ENCODE data around the gene MICAL2. TPM values are rescaled to one million over a fixed set of nuclear protein-coding genes. Genes with fewer than 3 reads are reported as not detected.

The MICAL2 gene
- polyA plus RNA-seq, 1 experiment = 135 TPM

- H3K4me3 ChIP-seq (ENCODE audit: low read depth, low read length) = no peak overlapping the region
- no peaks in the 10 kb centered on the region for H3K27me3 ChIP-seq (ENCODE audit: control insufficient read depth, insufficient read depth, low read length)
- ChIA-PET POLR2A (no interaction called here), CTCF (interaction anchor here (0.8 to 1.0 kb wide), 2 partner anchors 14 to 142 kb away, joined by 3 read pairs; no protein-coding TSS in a partner anchor)
- peaks cover 11% of the 10 kb centered on the region for H3K36me3 ChIP-seq (ENCODE audit: control insufficient read depth, insufficient read depth, low read length)
- TF ChIP-seq CTCF (IDR thresholded peaks at IDR 0.05; ENCODE audit: insufficient read depth, low read depth, low read length) = no peak
- DNase-seq (ENCODE audit: low read depth) = no peak
Measured at GRCh38 chr11:12229450-12230229, 119.2 kb downstream of the MICAL2 start.

- ChIA-PET POLR2A (interaction anchor here (1.3 kb wide), 1 partner anchor 145 kb away, joined by 8 read pairs; no protein-coding TSS in a partner anchor), CTCF (interaction anchor here (0.6 to 1.6 kb wide), 3 partner anchors 52 to 433 kb away, joined by 3 read pairs; no protein-coding TSS in a partner anchor)
- Histone ChIP-seq H3K27me3 (ENCODE audit: control insufficient read depth, insufficient read depth, low read length) (no peaks in the 10 kb centered on the region), H3K36me3 (ENCODE audit: control insufficient read depth, insufficient read depth, low read length) (peaks cover 7% of the 10 kb centered on the region), H3K4me3 (ENCODE audit: low read depth, low read length) (no peak overlapping the region)
- no peak for TF ChIP-seq CTCF (IDR thresholded peaks at IDR 0.05; ENCODE audit: insufficient read depth, low read depth, low read length)
- no peak for DNase-seq (ENCODE audit: low read depth)
Measured at GRCh38 chr11:12232160-12232559, 121.8 kb downstream of the MICAL2 start.

- no peak for TF ChIP-seq CTCF (IDR thresholded peaks at IDR 0.05; ENCODE audit: insufficient read depth, low read depth, low read length)
- Histone ChIP-seq H3K36me3 (ENCODE audit: control insufficient read depth, insufficient read depth, low read length) (peaks cover 7% of the 10 kb centered on the region), H3K27me3 (ENCODE audit: control insufficient read depth, insufficient read depth, low read length) (no peaks in the 10 kb centered on the region), H3K4me3 (ENCODE audit: low read depth, low read length) (no peak overlapping the region)
- CTCF ChIA-PET = interaction anchor here (0.6 to 2.0 kb wide), 8 partner anchors 29 to 186 kb away, joined by 3 to 7 read pairs (median 4); no protein-coding TSS in a partner anchor
- DNase-seq (ENCODE audit: low read depth) = peak; percentile 76
- POLR2A ChIA-PET = interaction anchor here (1.0 to 1.3 kb wide), 3 partner anchors 18 to 146 kb away, joined by 3 to 8 read pairs (median 5); no protein-coding TSS in a partner anchor
Measured at GRCh38 chr11:12232817-12233601, 122.6 kb downstream of the MICAL2 start.

GRCh38 chr11:12233602-12233925 lies 123.2 kb downstream of the MICAL2 start:
- no peaks in the 10 kb centered on the region for H3K27me3 ChIP-seq (ENCODE audit: control insufficient read depth, insufficient read depth, low read length)
- TF ChIP-seq CTCF (IDR thresholded peaks at IDR 0.05; ENCODE audit: insufficient read depth, low read depth, low read length) = no peak
- ChIA-PET CTCF (interaction anchor here (1.0 to 2.0 kb wide), 6 partner anchors 30 to 186 kb away, joined by 3 to 7 read pairs (median 6); no protein-coding TSS in a partner anchor), POLR2A (interaction anchor here (1.0 to 1.3 kb wide), 3 partner anchors 19 to 147 kb away, joined by 3 to 8 read pairs (median 5); no protein-coding TSS in a partner anchor)
- H3K36me3 ChIP-seq (ENCODE audit: control insufficient read depth, insufficient read depth, low read length) = peaks cover 7% of the 10 kb centered on the region
- H3K4me3 ChIP-seq (ENCODE audit: low read depth, low read length) = no peak overlapping the region
- no peak for DNase-seq (ENCODE audit: low read depth)

- no peaks in the 10 kb centered on the region for H3K27me3 ChIP-seq (ENCODE audit: control insufficient read depth, insufficient read depth, low read length)
- no peak for TF ChIP-seq CTCF (IDR thresholded peaks at IDR 0.05; ENCODE audit: insufficient read depth, low read depth, low read length)
- ChIA-PET POLR2A (no interaction called here), CTCF (interaction anchor here (1.3 to 6.1 kb wide), 5 partner anchors 71 to 182 kb away, joined by 4 to 27 read pairs (median 6); no protein-coding TSS in a partner anchor)
- H3K36me3 ChIP-seq (ENCODE audit: control insufficient read depth, insufficient read depth, low read length) = peaks cover 8% of the 10 kb centered on the region
- no peak overlapping the region for H3K4me3 ChIP-seq (ENCODE audit: low read depth, low read length)
- DNase-seq (ENCODE audit: low read depth) = no peak
Measured at GRCh38 chr11:12234221-12234620, 123.8 kb downstream of the MICAL2 start.

All from BJ (cell line).